Keratinocyte (primary cell): ENCODE data around the gene FLNA. TPM values are rescaled to one million over a fixed set of nuclear protein-coding genes. Genes with fewer than 3 reads are reported as not detected.

ENCODE experiments used
- DNase-seq: peaks from one replicate; pipeline ENCODE4 v3.0.0-alpha.2; 2011; ENCODE audit warnings: low read depth, missing footprints, low spot score
- FAIRE-seq: peaks from 2 replicates; lab custom pipeline; 2011; peaks lifted over from hg19 to GRCh38; lab: Jason Lieb, UNC
- H2AFZ ChIP-seq: 2 replicates; pipeline ENCODE4 v1.6.0; 2012; ENCODE audit warnings: low read length, control low read depth, inconsistent platforms; ENCODE audit not compliant: control insufficient read depth
- H3K27ac ChIP-seq: 2 replicates; pipeline ENCODE4 v1.5.1; 2011; ENCODE audit warnings: low read length; ENCODE audit not compliant: control insufficient read depth, insufficient read depth
- H3K27me3 ChIP-seq: 3 replicates; pipeline ENCODE4 v1.6.0; 2011; ENCODE audit warnings: low read length; ENCODE audit not compliant: control insufficient read depth, insufficient read depth; ENCODE audit errors: extremely low read depth
- H3K36me3 ChIP-seq, 2 experiments: 2 replicates in 1 of 2; 3 replicates in 1 of 2; pipeline ENCODE4 v1.5.1; 2011; ENCODE audit warnings: low read length in 2 of 2, mild to moderate bottlenecking in 1 of 2; ENCODE audit not compliant: control insufficient read depth in 2 of 2, insufficient read depth in 2 of 2; ENCODE audit errors: extremely low read depth in 1 of 2
- H3K4me1 ChIP-seq: 3 replicates; pipeline ENCODE4 v1.5.1; 2011; ENCODE audit warnings: low read length; ENCODE audit not compliant: control insufficient read depth, insufficient read depth; ENCODE audit errors: extremely low read depth
- H3K4me2 ChIP-seq: 3 replicates; pipeline ENCODE4 v1.6.0; 2011; ENCODE audit warnings: low read depth, low read length; ENCODE audit not compliant: control insufficient read depth, insufficient read depth; ENCODE audit errors: extremely low read depth
- H3K4me3 ChIP-seq, 3 experiments: fragments of 200-600 bp in 1 of 3; sonication (generic) in 1 of 3; 2 replicates in 2 of 3; 3 replicates in 1 of 3; pipeline ENCODE4 v1.5.1; 2011 to 2016; ENCODE audit warnings: low read length in 3 of 3, mild to moderate bottlenecking in 3 of 3, control low read depth in 2 of 3, inconsistent platforms in 1 of 3, low read depth in 1 of 3, mixed read lengths in 1 of 3, mixed run types in 1 of 3, moderate library complexity in 1 of 3; ENCODE audit not compliant: control insufficient read depth in 2 of 3, insufficient read depth in 2 of 3; ENCODE audit errors: extremely low read depth in 1 of 3
- H3K79me2 ChIP-seq: 2 replicates; pipeline ENCODE4 v1.6.0; 2012; ENCODE audit warnings: low read length; ENCODE audit not compliant: control insufficient read depth, insufficient read depth
- H3K9ac ChIP-seq: 3 replicates; pipeline ENCODE4 v1.6.0; 2011; ENCODE audit warnings: low read length; ENCODE audit not compliant: control insufficient read depth, insufficient read depth; ENCODE audit errors: extremely low read depth
- H3K9me1 ChIP-seq: 3 replicates; pipeline ENCODE4 v1.6.0; 2011; ENCODE audit warnings: low read length; ENCODE audit not compliant: control insufficient read depth, insufficient read depth; ENCODE audit errors: extremely low read depth
- H3K9me3 ChIP-seq: 2 replicates; pipeline ENCODE4 v1.5.1; 2012; ENCODE audit warnings: low read depth, low read length; ENCODE audit not compliant: control insufficient read depth
- H4K20me1 ChIP-seq: 3 replicates; pipeline ENCODE4 v1.6.0; 2011; ENCODE audit warnings: low read length; ENCODE audit not compliant: control insufficient read depth, insufficient read depth; ENCODE audit errors: extremely low read depth
- EZH2 ChIP-seq: IDR thresholded peaks from one replicate; pipeline ENCODE4 v1.6.1; 2012; ENCODE audit warnings: inconsistent platforms, mild to moderate bottlenecking, low read length, moderate library complexity
- dilution Hi-C: fragments of 300-500 bp; cut with MboI; formaldehyde crosslinking; loops from one replicate; pipeline ENCODE4 v1.7.0; 2020; ENCODE audit warnings: low sequenced_read_pairs; ENCODE audit not compliant: extremely low pct_ligation_motif_present
- polyA plus RNA-seq, 5 experiments: library from polyadenylated mRNA; depleted of rRNA in 3 of 5; stranded (reverse) in 3 of 5; stranded (forward) in 1 of 5; unstranded in 1 of 5; fragments of >200 nt; gene quantifications; 1 replicate in 1 of 5; 2 replicates in 3 of 5; 3 replicates in 1 of 5; pipeline versions ENCODE4 v1.2.1 to v1.2.3, GENCODE V29; 2011 to 2012; ENCODE audit warnings: missing spikeins in 2 of 5, low read depth in 1 of 5, low replicate concordance in 1 of 5
- TF ChIP-seq, protein P1 (sequence below), 3 experiments: IDR thresholded peaks in 1 of 3; conservative IDR thresholded peaks in 1 of 3; optimal IDR thresholded peaks in 1 of 3; 2 replicates in 2 of 3; 3 replicates in 1 of 3; pipeline versions ENCODE3 to v1.5.1; 2011; ENCODE audit warnings: low read length in 3 of 3, mild to moderate bottlenecking in 3 of 3, moderate library complexity in 2 of 3, control low read depth in 1 of 3, inconsistent platforms in 1 of 3; ENCODE audit not compliant: insufficient read depth in 2 of 3; ENCODE audit errors: extremely low read depth in 1 of 3

Gene FLNA
- polyA plus RNA-seq, 1 donor (not counting 4 experiments of a cell fraction or from before 2014, with no cell fraction given): 245 TPM

DNA sequence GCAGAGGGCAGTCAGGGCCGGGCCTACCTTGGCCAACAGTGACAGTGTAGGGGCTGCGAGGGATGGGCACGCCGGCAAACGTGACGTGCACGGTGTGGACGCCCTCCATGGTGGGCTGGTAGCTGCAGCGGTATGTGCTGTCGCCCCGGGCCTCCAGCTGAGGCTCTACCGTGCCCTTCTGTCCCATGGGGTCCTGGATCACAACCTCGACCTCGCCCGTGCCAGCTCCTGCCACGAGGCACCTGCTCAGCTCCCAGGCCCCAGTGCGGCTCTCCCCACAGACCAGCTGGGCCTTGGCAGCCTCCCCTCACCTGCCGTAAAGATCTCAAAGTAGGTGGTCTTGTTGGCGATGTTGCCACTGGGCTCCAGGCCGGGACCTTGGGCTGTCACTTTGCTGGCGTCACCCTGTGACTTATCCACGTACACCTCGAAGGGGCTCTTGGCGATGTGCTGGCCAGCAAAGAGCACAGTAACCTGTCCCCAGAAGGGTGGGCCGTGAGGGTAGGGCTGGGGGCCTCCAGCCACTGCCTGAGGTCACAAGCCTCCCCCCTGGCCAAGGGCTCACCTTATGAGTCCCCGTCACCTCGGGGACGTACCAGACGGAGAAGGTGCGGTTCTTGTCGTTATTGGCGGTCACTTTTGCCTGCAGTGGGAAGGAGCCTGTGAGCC, 8.3 kb downstream of the FLNA start:
- H3K9ac ChIP-seq: no peak overlapping the region
- no peak overlapping the region for H3K27ac ChIP-seq
- no peak overlapping the region for H3K4me2 ChIP-seq
- H4K20me1 ChIP-seq: peaks cover 22% of the 10 kb centered on the region
- DNase-seq (no peak), FAIRE-seq (no peak)
- no peak overlapping the region for H3K4me3 ChIP-seq
- peaks cover 84% of the 10 kb centered on the region for H3K79me2 ChIP-seq
- H3K4me1 ChIP-seq: peaks cover 16% of the 10 kb centered on the region
- H3K9me1 ChIP-seq: no peaks in the 10 kb centered on the region
- H2AFZ ChIP-seq: no peak overlapping the region
- H3K36me3 ChIP-seq: peaks cover 15 to 16% of the 10 kb centered on the region in 2 experiments
- dilution Hi-C loops: no loop called here
- TF ChIP-seq, protein P1, sequence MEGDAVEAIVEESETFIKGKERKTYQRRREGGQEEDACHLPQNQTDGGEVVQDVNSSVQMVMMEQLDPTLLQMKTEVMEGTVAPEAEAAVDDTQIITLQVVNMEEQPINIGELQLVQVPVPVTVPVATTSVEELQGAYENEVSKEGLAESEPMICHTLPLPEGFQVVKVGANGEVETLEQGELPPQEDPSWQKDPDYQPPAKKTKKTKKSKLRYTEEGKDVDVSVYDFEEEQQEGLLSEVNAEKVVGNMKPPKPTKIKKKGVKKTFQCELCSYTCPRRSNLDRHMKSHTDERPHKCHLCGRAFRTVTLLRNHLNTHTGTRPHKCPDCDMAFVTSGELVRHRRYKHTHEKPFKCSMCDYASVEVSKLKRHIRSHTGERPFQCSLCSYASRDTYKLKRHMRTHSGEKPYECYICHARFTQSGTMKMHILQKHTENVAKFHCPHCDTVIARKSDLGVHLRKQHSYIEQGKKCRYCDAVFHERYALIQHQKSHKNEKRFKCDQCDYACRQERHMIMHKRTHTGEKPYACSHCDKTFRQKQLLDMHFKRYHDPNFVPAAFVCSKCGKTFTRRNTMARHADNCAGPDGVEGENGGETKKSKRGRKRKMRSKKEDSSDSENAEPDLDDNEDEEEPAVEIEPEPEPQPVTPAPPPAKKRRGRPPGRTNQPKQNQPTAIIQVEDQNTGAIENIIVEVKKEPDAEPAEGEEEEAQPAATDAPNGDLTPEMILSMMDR (optimal IDR thresholded peaks at IDR 0.05 in 1 of 3, IDR thresholded peaks at IDR 0.05 in 1 of 3, conservative IDR thresholded peaks at IDR 0.05 in 1 of 3; ENCODE audit: extremely low read depth in 1 of 3, insufficient read depth in 2 of 3, low read length in 3 of 3): no peak
- TF ChIP-seq EZH2: no peak
- H3K27me3 ChIP-seq: no peaks in the 10 kb centered on the region
- no peaks in the 10 kb centered on the region for H3K9me3 ChIP-seq

DNA sequence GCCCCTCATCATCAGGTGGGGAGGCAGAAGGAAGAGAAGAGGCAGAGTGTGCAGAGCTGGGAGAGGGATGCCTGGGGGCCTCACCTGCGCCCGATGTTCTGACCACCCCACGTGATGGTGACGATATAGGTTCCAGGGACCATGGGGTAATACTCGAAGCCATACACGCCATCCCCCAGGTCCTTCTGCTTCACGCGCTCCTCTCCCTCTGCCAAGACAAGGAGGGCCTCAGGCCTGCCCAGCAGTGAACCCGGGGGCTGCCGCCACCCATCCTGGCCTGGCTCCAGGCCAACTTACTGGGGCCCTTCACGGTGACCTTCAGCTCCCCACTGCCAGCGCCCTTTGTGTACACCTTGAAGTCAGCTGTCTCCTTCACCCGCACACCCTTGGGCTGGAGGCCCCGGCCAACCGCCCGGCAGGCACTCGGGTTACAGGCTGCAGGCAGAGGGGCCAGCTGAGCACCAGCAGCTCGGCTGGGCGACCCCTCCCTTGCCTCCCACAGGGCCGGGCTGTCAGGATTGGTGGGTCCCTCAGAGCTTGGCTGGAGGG, 9.3 kb downstream of the FLNA start:
- H3K27ac ChIP-seq: no peak overlapping the region
- peaks cover 80% of the 10 kb centered on the region for H3K79me2 ChIP-seq
- no peak for TF ChIP-seq EZH2
- TF ChIP-seq, protein P1 (optimal IDR thresholded peaks at IDR 0.05 in 1 of 3, IDR thresholded peaks at IDR 0.05 in 1 of 3, conservative IDR thresholded peaks at IDR 0.05 in 1 of 3; ENCODE audit: extremely low read depth in 1 of 3, insufficient read depth in 2 of 3, low read length in 3 of 3): no peak
- peaks cover 17 to 21% of the 10 kb centered on the region in 2 experiments for H3K36me3 ChIP-seq
- no peaks in the 10 kb centered on the region for H3K9me3 ChIP-seq
- no peak overlapping the region for H3K9ac ChIP-seq
- dilution Hi-C loops: no loop called here
- no peaks in the 10 kb centered on the region for H3K9me1 ChIP-seq
- peaks cover 28% of the 10 kb centered on the region for H4K20me1 ChIP-seq
- H3K27me3 ChIP-seq: no peaks in the 10 kb centered on the region
- no peak overlapping the region for H3K4me2 ChIP-seq
- DNase-seq (no peak), FAIRE-seq (no peak)
- peaks cover 16% of the 10 kb centered on the region for H3K4me1 ChIP-seq
- H3K4me3 ChIP-seq: no peak overlapping the region
- H2AFZ ChIP-seq: no peak overlapping the region
